A673 (cell line): ENCODE results near the gene NAXD.

Experiments
- EZH2 ChIP-seq: fragments of 200-600 bp; sonication (generic); IDR thresholded peaks from 2 replicates; pipeline ENCODE4 v1.6.1; 2017; ENCODE audit warnings: borderline replicate concordance, low read depth, mild to moderate bottlenecking, mixed read lengths, antibody characterized with exemption, low read length; ENCODE audit not compliant: poor library complexity, severe bottlenecking
- TF ChIP-seq, protein P1 (sequence below): fragments of 300-800, 200-600 bp; sonication (generic); conservative IDR thresholded peaks from 2 replicates; pipeline ENCODE4 v1.5.1; 2017; ENCODE audit warnings: low read depth, mild to moderate bottlenecking, antibody characterized with exemption, low read length, moderate library complexity, mixed read lengths

DNA sequence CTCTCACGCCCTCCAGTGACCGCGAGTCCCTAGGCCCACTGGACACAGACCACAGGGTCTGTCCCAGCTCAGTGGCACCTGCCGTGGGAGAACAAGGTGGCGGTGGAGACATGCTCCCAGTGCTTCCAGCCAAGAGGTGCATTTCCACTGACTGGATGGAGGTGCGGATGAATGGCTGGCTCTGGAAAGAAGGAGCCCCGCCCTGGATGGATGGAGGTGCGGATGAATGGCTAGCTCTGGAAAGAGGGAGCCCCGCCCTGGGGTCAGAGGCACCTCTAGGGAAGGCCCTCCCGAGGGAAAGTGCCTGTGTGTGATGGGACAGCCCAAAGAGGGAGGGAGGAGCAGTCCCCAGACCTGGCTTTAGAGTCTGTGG is 32.0 kb downstream of the NAXD start:
- TF ChIP-seq, protein P1, sequence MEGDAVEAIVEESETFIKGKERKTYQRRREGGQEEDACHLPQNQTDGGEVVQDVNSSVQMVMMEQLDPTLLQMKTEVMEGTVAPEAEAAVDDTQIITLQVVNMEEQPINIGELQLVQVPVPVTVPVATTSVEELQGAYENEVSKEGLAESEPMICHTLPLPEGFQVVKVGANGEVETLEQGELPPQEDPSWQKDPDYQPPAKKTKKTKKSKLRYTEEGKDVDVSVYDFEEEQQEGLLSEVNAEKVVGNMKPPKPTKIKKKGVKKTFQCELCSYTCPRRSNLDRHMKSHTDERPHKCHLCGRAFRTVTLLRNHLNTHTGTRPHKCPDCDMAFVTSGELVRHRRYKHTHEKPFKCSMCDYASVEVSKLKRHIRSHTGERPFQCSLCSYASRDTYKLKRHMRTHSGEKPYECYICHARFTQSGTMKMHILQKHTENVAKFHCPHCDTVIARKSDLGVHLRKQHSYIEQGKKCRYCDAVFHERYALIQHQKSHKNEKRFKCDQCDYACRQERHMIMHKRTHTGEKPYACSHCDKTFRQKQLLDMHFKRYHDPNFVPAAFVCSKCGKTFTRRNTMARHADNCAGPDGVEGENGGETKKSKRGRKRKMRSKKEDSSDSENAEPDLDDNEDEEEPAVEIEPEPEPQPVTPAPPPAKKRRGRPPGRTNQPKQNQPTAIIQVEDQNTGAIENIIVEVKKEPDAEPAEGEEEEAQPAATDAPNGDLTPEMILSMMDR, result no peak
- TF ChIP-seq EZH2, result no peak
